NT2/D1 (cell line): Measurements from ENCODE around the gene PLCB4.
A peak's percentile ranks its signal among the peaks of the same experiment; 100 is the strongest.

ENCODE experiments used
- DNase-seq: peaks from one replicate; pipeline ENCODE4 v3.0.0-alpha.2; 2011; ENCODE audit warnings: low read depth, low spot score
- H3K27me3 ChIP-seq: 2 replicates; pipeline ENCODE4 v1.6.0; 2011; ENCODE audit warnings: mild to moderate bottlenecking; ENCODE audit not compliant: insufficient read length, insufficient read depth
- H3K36me3 ChIP-seq: 2 replicates; pipeline ENCODE4 v1.6.1; 2011; ENCODE audit warnings: mild to moderate bottlenecking, low read length, mixed read lengths; ENCODE audit not compliant: insufficient read depth, insufficient read length
- H3K4me1 ChIP-seq: 2 replicates; pipeline ENCODE4 v1.5.1; 2011; ENCODE audit not compliant: insufficient read depth, insufficient read length
- H3K4me3 ChIP-seq: 2 replicates; pipeline ENCODE4 v1.5.1; 2011; ENCODE audit warnings: low read depth; ENCODE audit not compliant: insufficient read length
- H3K9ac ChIP-seq: 2 replicates; pipeline ENCODE4 v1.6.0; 2011; ENCODE audit warnings: low read depth; ENCODE audit not compliant: insufficient read length
- H3K9me3 ChIP-seq: 2 replicates; pipeline ENCODE4 v1.5.1; 2011; ENCODE audit warnings: mild to moderate bottlenecking, low read length; ENCODE audit not compliant: insufficient read depth
- SUZ12 ChIP-seq: IDR thresholded peaks from 2 replicates; pipeline ENCODE4 v1.6.1; 2011; ENCODE audit not compliant: insufficient read length, insufficient read depth; ENCODE audit errors: extremely low read depth
- YY1 ChIP-seq: IDR thresholded peaks from 2 replicates; pipeline ENCODE4 v1.6.1; 2011; ENCODE audit not compliant: insufficient read length, insufficient read depth
- ZNF274 ChIP-seq: IDR thresholded peaks from 2 replicates; pipeline ENCODE4 v1.6.1; 2011; ENCODE audit warnings: mild to moderate bottlenecking, low read depth, low read length

PLCB4 gene

GRCh38 chr20:9172851-9173250 lies 104.0 kb downstream of the PLCB4 start:
- no peak for DNase-seq
- H3K36me3 ChIP-seq: no peaks in the 10 kb centered on the region
- no peaks in the 10 kb centered on the region for H3K27me3 ChIP-seq
- TF ChIP-seq ZNF274 (no peak), YY1 (no peak), SUZ12 (no peak)
- no peak overlapping the region for H3K9ac ChIP-seq
- H3K4me1 ChIP-seq: no peaks in the 10 kb centered on the region
- no peak overlapping the region for H3K4me3 ChIP-seq
- no peaks in the 10 kb centered on the region for H3K9me3 ChIP-seq

DNA sequence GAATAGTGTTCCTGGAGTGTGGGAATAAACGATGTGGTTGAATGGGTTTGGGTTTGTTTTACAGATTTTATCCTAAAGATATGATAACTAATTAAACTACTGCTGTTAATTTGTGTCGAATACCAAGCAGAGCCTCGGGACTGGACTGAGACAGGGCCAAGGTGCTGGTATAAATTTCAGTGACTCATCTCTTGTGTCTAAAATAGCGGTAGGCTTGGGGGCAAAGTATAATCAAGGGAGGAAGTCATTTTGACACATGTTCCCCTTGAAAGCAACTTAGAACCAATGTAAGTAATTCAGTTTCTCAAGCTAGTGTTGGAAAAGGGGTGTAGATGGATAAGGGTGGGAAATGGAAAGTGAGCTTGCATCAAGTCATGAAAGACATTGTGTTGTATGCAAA lies 108.4 kb downstream of the PLCB4 start:
- TF ChIP-seq ZNF274: no peak
- no peak for TF ChIP-seq YY1
- no peak for TF ChIP-seq SUZ12
- no peaks in the 10 kb centered on the region for H3K9me3 ChIP-seq

DNA sequence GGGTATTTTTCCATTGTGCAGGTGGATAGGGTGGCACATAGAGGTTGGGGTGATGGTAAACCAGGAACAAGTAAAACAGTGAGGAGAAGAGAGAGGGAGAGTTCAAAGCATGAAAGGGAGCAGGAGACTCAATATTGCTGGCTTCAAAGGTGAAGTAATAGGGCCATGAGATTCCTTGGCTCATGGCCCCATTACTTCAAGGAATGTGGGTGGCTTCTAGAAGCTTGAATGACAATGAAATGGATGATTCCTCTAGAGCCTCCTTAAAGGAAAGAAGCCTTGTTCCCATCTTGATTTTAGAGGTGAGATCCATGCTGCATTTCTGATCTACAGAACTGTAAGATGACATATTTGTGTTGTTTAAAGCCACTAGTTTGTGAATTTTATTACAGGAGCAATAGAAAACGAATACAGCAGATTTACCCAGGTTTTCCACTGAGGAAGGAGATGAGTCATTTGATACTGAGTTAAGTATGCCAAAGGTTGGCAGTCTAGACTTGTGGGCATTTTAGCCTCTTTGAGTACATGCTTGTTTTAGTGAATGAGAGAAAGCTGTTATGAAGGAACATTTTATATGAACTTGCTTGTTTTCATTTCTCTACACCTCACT lies 110.4 kb downstream of the PLCB4 start:
- H3K4me1 ChIP-seq: no peaks in the 10 kb centered on the region
- no peaks in the 10 kb centered on the region for H3K36me3 ChIP-seq
- H3K9ac ChIP-seq: no peak overlapping the region
- DNase-seq: no peak
- no peak overlapping the region for H3K4me3 ChIP-seq
- H3K9me3 ChIP-seq: no peaks in the 10 kb centered on the region
- no peaks in the 10 kb centered on the region for H3K27me3 ChIP-seq
- TF ChIP-seq SUZ12: no peak
- no peak for TF ChIP-seq YY1
- TF ChIP-seq ZNF274: no peak

More for the DNA sequence above, 108.4 kb downstream of the PLCB4 start:
- no peaks in the 10 kb centered on the region for H3K27me3 ChIP-seq
- no peaks in the 10 kb centered on the region for H3K36me3 ChIP-seq
- H3K4me3 ChIP-seq: no peak overlapping the region
- no peak overlapping the region for H3K9ac ChIP-seq
- H3K4me1 ChIP-seq: no peaks in the 10 kb centered on the region
- DNase-seq: no peak

DNA sequence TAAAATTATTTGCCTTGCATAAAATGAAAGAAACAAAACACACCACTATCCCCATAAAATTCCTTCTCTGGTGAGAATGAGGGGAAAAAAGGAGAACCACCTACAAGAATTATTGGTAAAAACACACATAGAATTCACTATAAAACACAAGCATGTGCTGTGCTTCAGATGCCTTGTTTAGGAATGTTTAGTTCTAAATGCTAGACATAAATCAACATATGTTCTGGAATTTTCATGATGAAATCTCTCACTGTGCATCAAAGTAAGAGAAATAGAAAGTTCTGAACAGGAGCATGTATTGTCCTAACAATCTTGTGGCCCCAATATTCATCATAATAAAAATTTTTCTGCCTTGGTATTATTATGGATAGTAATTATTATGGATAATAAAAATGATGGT lies 111.0 kb downstream of the PLCB4 start:
- no peak overlapping the region for H3K4me3 ChIP-seq
- DNase-seq: no peak
- H3K4me1 ChIP-seq: no peaks in the 10 kb centered on the region
- no peaks in the 10 kb centered on the region for H3K36me3 ChIP-seq
- H3K9me3 ChIP-seq: no peaks in the 10 kb centered on the region
- no peak overlapping the region for H3K9ac ChIP-seq
- TF ChIP-seq YY1: no peak
- no peak for TF ChIP-seq ZNF274
- no peak for TF ChIP-seq SUZ12
- no peaks in the 10 kb centered on the region for H3K27me3 ChIP-seq

GRCh38 chr20:9180481-9181257 lies 111.8 kb downstream of the PLCB4 start:
- Histone ChIP-seq H3K9me3 (no peaks in the 10 kb centered on the region), H3K4me3 (no peak overlapping the region), H3K9ac (no peak overlapping the region), H3K27me3 (no peaks in the 10 kb centered on the region), H3K4me1 (no peaks in the 10 kb centered on the region), H3K36me3 (no peaks in the 10 kb centered on the region)
- TF ChIP-seq SUZ12 (no peak), YY1 (no peak), ZNF274 (no peak)
- peak; percentile 85 for DNase-seq

DNA sequence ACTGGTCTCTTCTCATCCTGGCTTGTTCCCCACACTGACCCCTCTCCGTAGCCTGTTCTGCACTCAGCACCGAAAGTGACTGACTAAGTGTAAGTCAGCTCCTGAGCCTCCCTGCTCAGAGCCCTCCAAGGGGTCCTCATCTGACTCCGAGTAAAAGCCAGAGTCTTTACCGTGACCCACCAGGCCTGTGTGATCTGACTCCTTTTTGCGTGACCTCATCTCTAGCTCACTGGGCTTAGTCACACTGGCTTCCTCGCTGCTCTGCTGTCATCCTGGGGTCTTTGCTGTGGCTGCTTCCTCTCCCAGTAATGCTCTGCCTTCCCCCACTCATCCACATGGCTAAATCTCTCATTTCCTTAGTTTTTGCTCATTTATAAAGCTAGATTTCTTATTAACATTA lies 116.6 kb downstream of the PLCB4 start:
- Histone ChIP-seq H3K27me3 (no peaks in the 10 kb centered on the region), H3K4me1 (no peaks in the 10 kb centered on the region), H3K9me3 (no peaks in the 10 kb centered on the region), H3K9ac (no peak overlapping the region), H3K4me3 (no peak overlapping the region), H3K36me3 (no peaks in the 10 kb centered on the region)
- TF ChIP-seq SUZ12 (no peak), YY1 (no peak), ZNF274 (no peak)
- no peak for DNase-seq

GRCh38 chr20:9186396-9186795 lies 117.5 kb downstream of the PLCB4 start:
- DNase-seq: no peak
- H3K4me3 ChIP-seq: no peak overlapping the region
- no peaks in the 10 kb centered on the region for H3K4me1 ChIP-seq
- H3K36me3 ChIP-seq: no peaks in the 10 kb centered on the region
- TF ChIP-seq ZNF274: no peak
- TF ChIP-seq SUZ12: no peak
- TF ChIP-seq YY1: no peak
- H3K9ac ChIP-seq: no peak overlapping the region
- H3K9me3 ChIP-seq: no peaks in the 10 kb centered on the region
- H3K27me3 ChIP-seq: no peaks in the 10 kb centered on the region
